A172 (cell line): ENCODE measurements around the gene MYO1E. TPM values are rescaled to one million over a fixed set of nuclear protein-coding genes. Genes with fewer than 3 reads are reported as not detected.
"Not testable (repeated sequence)": the region's sequence is repeated elsewhere in the genome, so short reads cannot be mapped to it uniquely, and the experiment has no call there.

Experiments used
- DNase-seq: peaks from one replicate; pipeline ENCODE4 v3.0.0-alpha.2; 2015; ENCODE audit warnings: low spot score
- total RNA-seq: library from RNA; depleted of rRNA; stranded (reverse); fragments of >200 nt; shearing (Covaris generic); gene quantifications from 2 replicates; pipeline ENCODE4 v1.2.3, GENCODE V29; 2014

MYO1E gene
- total RNA-seq, 1 experiment from 2014 or later = 25.6 TPM

GRCh38 chr15:59387196-59387878, 14.7 kb upstream of the MYO1E start:
- DNase-seq = not testable (repeated sequence)

- no peak for DNase-seq
These were observed 12.5 kb upstream of the MYO1E start for GRCh38 chr15:59385171-59385570.

GRCh38 chr15:59384507-59384906, 11.8 kb upstream of the MYO1E start:
- no peak for DNase-seq

GRCh38 chr15:59380902-59381610, 8.4 kb upstream of the MYO1E start:
- no peak for DNase-seq

- DNase-seq = no peak
These were observed 6.9 kb upstream of the MYO1E start for GRCh38 chr15:59379531-59379930.

- no peak for DNase-seq
These were observed 6.2 kb upstream of the MYO1E start for GRCh38 chr15:59378855-59379254.

- no peak for DNase-seq
These were observed 5.3 kb upstream of the MYO1E start for GRCh38 chr15:59377924-59378323.

- DNase-seq = no peak
These were observed 4.1 kb upstream of the MYO1E start for GRCh38 chr15:59376733-59377132.

GRCh38 chr15:59373215-59373614, 544 bp upstream of the MYO1E start:
- no peak for DNase-seq

GRCh38 chr15:59371458-59372351, 966 bp downstream of the MYO1E start:
- no peak for DNase-seq

- no peak for DNase-seq
These were observed 3.1 kb downstream of the MYO1E start for GRCh38 chr15:59369597-59369996.

GRCh38 chr15:59367022-59367451, 5.6 kb downstream of the MYO1E start:
- DNase-seq = no peak

- no peak for DNase-seq
These were observed 6.2 kb downstream of the MYO1E start for GRCh38 chr15:59366333-59367021.

- no peak for DNase-seq
These were observed 8.4 kb downstream of the MYO1E start for GRCh38 chr15:59364248-59364647.

GRCh38 chr15:59362331-59362730, 10.3 kb downstream of the MYO1E start:
- no peak for DNase-seq

- DNase-seq = no peak
These were observed 11.8 kb downstream of the MYO1E start for GRCh38 chr15:59360896-59361295.

- no peak for DNase-seq
These were observed 12.4 kb downstream of the MYO1E start for GRCh38 chr15:59360305-59360704.

- no peak for DNase-seq
These were observed 16.9 kb downstream of the MYO1E start for GRCh38 chr15:59355730-59356129.

GRCh38 chr15:59354417-59355031, 18.1 kb downstream of the MYO1E start:
- DNase-seq = no peak

GRCh38 chr15:59353994-59354416, 18.7 kb downstream of the MYO1E start:
- DNase-seq = no peak

- DNase-seq = no peak
These were observed 20.0 kb downstream of the MYO1E start for GRCh38 chr15:59352683-59353082.
